GM12872 (cell line): ENCODE data around the gene PLAAT4.

Experiments
- CTCF ChIP-seq: IDR thresholded peaks from 3 replicates; pipeline ENCODE4 v1.5.1; 2011; ENCODE audit warnings: low read depth, mild to moderate bottlenecking, low read length, moderate library complexity; ENCODE audit not compliant: insufficient read depth

The PLAAT4 gene

GRCh38 chr11:63536669-63537292 lies at the start of gene PLAAT4:
TSS of gene PLAAT4 (plus strand) at chr11:63536808. CDS start at chr11:63536869, 61 bp downstream.
- TF ChIP-seq CTCF = no peak

GRCh38 chr11:63488789-63489188 lies 47.8 kb upstream of the PLAAT4 start:
- no peak for TF ChIP-seq CTCF

- no peak for TF ChIP-seq CTCF
Observed at GRCh38 chr11:63489879-63490278, 46.7 kb upstream of the PLAAT4 start.

- TF ChIP-seq CTCF = no peak
Observed at GRCh38 chr11:63490551-63491239, 45.9 kb upstream of the PLAAT4 start, which contains the start of gene PLAAT5. TSS of gene PLAAT5 (minus strand) at chr11:63491167. CDS start at chr11:63491034, 133 bp downstream.

- TF ChIP-seq CTCF = no peak
Observed at GRCh38 chr11:63491240-63491587, 45.4 kb upstream of the PLAAT4 start.

- TF ChIP-seq CTCF = no peak
Observed at GRCh38 chr11:63491636-63492372, 44.8 kb upstream of the PLAAT4 start.

- TF ChIP-seq CTCF = no peak
Observed at GRCh38 chr11:63492441-63492840, 44.2 kb upstream of the PLAAT4 start.
